Astrocyte of the cerebellum (primary cell): ENCODE data around the gene WNT3A.

Source experiments
- DNase-seq: peaks from one replicate; pipeline ENCODE4 v3.0.0-alpha.2; 2011; ENCODE audit warnings: low read depth
- H3K4me3 ChIP-seq: 2 replicates; pipeline ENCODE4 v1.5.1; 2011; ENCODE audit warnings: mild to moderate bottlenecking, low read depth, low read length, moderate library complexity
- CTCF ChIP-seq: IDR thresholded peaks from 2 replicates; pipeline ENCODE4 v1.5.1; 2012; ENCODE audit warnings: low read length, low read depth, moderate library complexity, mild to moderate bottlenecking; ENCODE audit errors: missing control alignments
- in situ Hi-C: cut with HindIII; loops from 2 replicates; pipeline ENCODE4 v1.10.0; 2017; ENCODE audit warnings: low sequenced_read_pairs

Gene WNT3A

GRCh38 chr1:228093050-228093906 is 86.5 kb downstream of the WNT3A start:
- in situ Hi-C loops = no loop called here
- H3K4me3 ChIP-seq = no peak overlapping the region
- no peak for TF ChIP-seq CTCF
- no peak for DNase-seq

GRCh38 chr1:228094432-228095016 is 87.7 kb downstream of the WNT3A start:
- no peak for TF ChIP-seq CTCF
- in situ Hi-C loops = no loop called here
- DNase-seq = no peak
- H3K4me3 ChIP-seq = no peak overlapping the region

GRCh38 chr1:228095161-228095560 is 88.4 kb downstream of the WNT3A start:
- TF ChIP-seq CTCF = no peak
- in situ Hi-C loops = no loop called here
- H3K4me3 ChIP-seq = no peak overlapping the region
- DNase-seq = no peak

- TF ChIP-seq CTCF = no peak
- DNase-seq = no peak
- no peak overlapping the region for H3K4me3 ChIP-seq
- in situ Hi-C loops = no loop called here
Measured at GRCh38 chr1:228095938-228096337, 89.1 kb downstream of the WNT3A start.

GRCh38 chr1:228096416-228097332 is 89.9 kb downstream of the WNT3A start:
- DNase-seq = no peak
- in situ Hi-C loops = no loop called here
- H3K4me3 ChIP-seq = no peak overlapping the region
- no peak for TF ChIP-seq CTCF

- no peak for DNase-seq
- in situ Hi-C loops = no loop called here
- no peak overlapping the region for H3K4me3 ChIP-seq
- TF ChIP-seq CTCF = no peak
Measured at GRCh38 chr1:228097333-228098081, 90.7 kb downstream of the WNT3A start.
